ENCODE data around the gene TRDN. TPM values are rescaled to one million over a fixed set of nuclear protein-coding genes. Genes with fewer than 3 reads are reported as not detected.

The TRDN gene
- total and polyA plus RNA-seq, 4 experiments from 2014 or later: not detected

GRCh38 chr6:123224077-123224476, 412.7 kb downstream of the TRDN start:
- H3K36me3 Mint-ChIP-seq: no peaks in the 10 kb centered on the region
- no peak overlapping the region for H3K4me3 ChIP-seq (ENCODE audit: low read length in 2 of 2)
- H3K27me3 Mint-ChIP-seq: no peaks in the 10 kb centered on the region
- H3K27ac ChIP-seq (ENCODE audit: low read depth, low read length): no peak overlapping the region
- H3K4me1 ChIP-seq (ENCODE audit: insufficient read depth, low read length): no peaks in the 10 kb centered on the region
- intact Hi-C loops (cut with micrococcal nuclease): no loop called here
- DNase-seq: no peak
- POLR2A ChIA-PET (ENCODE audit: partially characterized antibody): no interaction called here
- peaks cover 0 to 12% (median 4%) of the 10 kb centered on the region in 8 donors for H3K9me3 Mint-ChIP-seq
- H3K4me3 Mint-ChIP-seq: no peak overlapping the region
- H3K9me3 ChIP-seq (ENCODE audit: control insufficient read depth in 1 of 2, low read length in 2 of 2): no peaks in the 10 kb centered on the region
- no peaks in the 10 kb centered on the region for H3K4me1 Mint-ChIP-seq
- no peak overlapping the region for H3K27ac Mint-ChIP-seq
- H3K27me3 ChIP-seq (ENCODE audit: insufficient read depth, low read length): no peaks in the 10 kb centered on the region
- no peaks in the 10 kb centered on the region for H3K36me3 ChIP-seq (ENCODE audit: insufficient read depth, low read length)
- CTCF ChIA-PET (ENCODE audit: partially characterized antibody): no interaction called here

GRCh38 chr6:123223461-123223860, 413.3 kb downstream of the TRDN start:
- H3K4me3 ChIP-seq (ENCODE audit: low read length in 2 of 2): no peak overlapping the region
- no peaks in the 10 kb centered on the region for H3K4me1 Mint-ChIP-seq
- H3K27ac ChIP-seq (ENCODE audit: low read depth, low read length): no peak overlapping the region
- POLR2A ChIA-PET (ENCODE audit: partially characterized antibody): no interaction called here
- H3K27me3 ChIP-seq (ENCODE audit: insufficient read depth, low read length): no peaks in the 10 kb centered on the region
- no peaks in the 10 kb centered on the region for H3K9me3 ChIP-seq (ENCODE audit: control insufficient read depth in 1 of 2, low read length in 2 of 2)
- H3K36me3 Mint-ChIP-seq: no peaks in the 10 kb centered on the region
- H3K27ac Mint-ChIP-seq: no peak overlapping the region
- no peak for DNase-seq
- H3K36me3 ChIP-seq (ENCODE audit: insufficient read depth, low read length): no peaks in the 10 kb centered on the region
- no peaks in the 10 kb centered on the region for H3K4me1 ChIP-seq (ENCODE audit: insufficient read depth, low read length)
- CTCF ChIA-PET (ENCODE audit: partially characterized antibody): no interaction called here
- no peaks in the 10 kb centered on the region for H3K27me3 Mint-ChIP-seq
- H3K4me3 Mint-ChIP-seq: no peak overlapping the region
- intact Hi-C loops (cut with micrococcal nuclease): no loop called here
- H3K9me3 Mint-ChIP-seq: peaks cover 0 to 12% (median 4%) of the 10 kb centered on the region in 8 donors

DNA sequence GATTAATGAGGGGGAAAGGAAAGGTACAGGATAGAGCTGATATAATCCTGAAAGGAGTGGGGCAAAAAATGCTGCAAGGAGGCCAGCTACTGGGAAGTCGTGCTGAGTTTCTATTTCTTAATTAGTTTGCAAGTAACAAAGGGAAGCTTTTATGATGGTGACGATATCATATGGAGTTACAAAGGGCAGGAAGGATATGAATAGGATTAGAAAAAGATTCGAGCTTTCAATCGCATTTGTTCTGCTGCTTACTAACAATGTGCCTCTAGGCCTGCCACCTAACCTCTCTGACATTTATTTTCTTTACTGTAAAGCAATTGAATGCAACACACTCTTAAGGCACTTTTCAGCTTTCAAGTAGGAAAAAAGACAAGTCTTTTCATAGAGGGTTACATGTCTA, 421.5 kb downstream of the TRDN start:
- no peaks in the 10 kb centered on the region for H3K36me3 ChIP-seq (ENCODE audit: insufficient read depth, low read length)
- no peaks in the 10 kb centered on the region for H3K4me1 Mint-ChIP-seq
- no peak overlapping the region for H3K27ac Mint-ChIP-seq
- ChIA-PET CTCF (ENCODE audit: partially characterized antibody) (no interaction called here), POLR2A (ENCODE audit: partially characterized antibody) (no interaction called here)
- H3K36me3 Mint-ChIP-seq: no peaks in the 10 kb centered on the region
- H3K27me3 Mint-ChIP-seq: no peaks in the 10 kb centered on the region
- no peak for DNase-seq
- H3K9me3 ChIP-seq (ENCODE audit: control insufficient read depth in 1 of 2, low read length in 2 of 2): peaks cover 0 to 4% of the 10 kb centered on the region in 2 donors
- H3K4me3 ChIP-seq (ENCODE audit: low read length in 2 of 2): no peak overlapping the region
- H3K4me1 ChIP-seq (ENCODE audit: insufficient read depth, low read length): no peaks in the 10 kb centered on the region
- no peak overlapping the region for H3K4me3 Mint-ChIP-seq
- no peaks in the 10 kb centered on the region for H3K27me3 ChIP-seq (ENCODE audit: insufficient read depth, low read length)
- intact Hi-C loops (cut with micrococcal nuclease): no loop called here
- peaks cover 0 to 10% (median 0%) of the 10 kb centered on the region in 8 donors for H3K9me3 Mint-ChIP-seq
- no peak overlapping the region for H3K27ac ChIP-seq (ENCODE audit: low read depth, low read length)

DNA sequence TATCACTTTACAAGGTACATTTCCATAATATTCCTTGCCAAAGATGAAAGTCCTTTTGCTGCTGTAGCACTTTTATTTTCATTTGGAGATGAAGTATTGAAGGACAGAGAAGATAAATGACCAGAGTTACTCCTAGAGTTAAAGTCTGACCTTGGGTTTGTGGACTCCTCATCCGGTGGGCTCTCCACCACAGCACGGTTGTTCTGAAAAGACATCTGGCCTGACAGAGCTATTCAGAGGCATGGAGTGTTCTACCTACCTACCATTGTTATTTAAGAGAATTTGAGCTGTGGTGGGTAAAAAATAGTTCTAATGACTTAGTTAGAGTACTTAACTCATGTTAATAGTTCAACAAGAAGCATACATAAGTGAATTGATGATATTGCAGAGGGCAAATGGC, 422.3 kb downstream of the TRDN start:
- peaks cover 0 to 9% (median 0%) of the 10 kb centered on the region in 8 donors for H3K9me3 Mint-ChIP-seq
- H3K27ac Mint-ChIP-seq: no peak overlapping the region
- Histone ChIP-seq H3K27ac (ENCODE audit: low read depth, low read length) (no peak overlapping the region), H3K27me3 (ENCODE audit: insufficient read depth, low read length) (no peaks in the 10 kb centered on the region), H3K36me3 (ENCODE audit: insufficient read depth, low read length) (no peaks in the 10 kb centered on the region), H3K4me3 (ENCODE audit: low read length in 2 of 2) (no peak overlapping the region), H3K9me3 (ENCODE audit: control insufficient read depth in 1 of 2, low read length in 2 of 2) (peaks cover 0 to 4% of the 10 kb centered on the region in 2 donors), H3K4me1 (ENCODE audit: insufficient read depth, low read length) (no peaks in the 10 kb centered on the region)
- H3K4me1 Mint-ChIP-seq: no peaks in the 10 kb centered on the region
- no peak overlapping the region for H3K4me3 Mint-ChIP-seq
- ChIA-PET POLR2A (ENCODE audit: partially characterized antibody) (no interaction called here), CTCF (ENCODE audit: partially characterized antibody) (interaction anchor here (0.5 kb wide), 1 partner anchor 94 kb away, joined by 3 read pairs; no protein-coding TSS in a partner anchor)
- intact Hi-C loops (cut with micrococcal nuclease): no loop called here
- no peaks in the 10 kb centered on the region for H3K36me3 Mint-ChIP-seq
- DNase-seq: no peak
- H3K27me3 Mint-ChIP-seq: no peaks in the 10 kb centered on the region

GRCh38 chr6:123213921-123214320, 422.8 kb downstream of the TRDN start:
- POLR2A ChIA-PET (ENCODE audit: partially characterized antibody): no interaction called here

GRCh38 chr6:123211777-123212545, 424.8 kb downstream of the TRDN start:
- no peaks in the 10 kb centered on the region for H3K27me3 ChIP-seq (ENCODE audit: insufficient read depth, low read length)
- no peak overlapping the region for H3K4me3 Mint-ChIP-seq
- H3K9me3 ChIP-seq (ENCODE audit: control insufficient read depth in 1 of 2, low read length in 2 of 2): peaks cover 0 to 4% of the 10 kb centered on the region in 2 donors
- H3K4me1 ChIP-seq (ENCODE audit: insufficient read depth, low read length): no peaks in the 10 kb centered on the region
- H3K36me3 ChIP-seq (ENCODE audit: insufficient read depth, low read length): no peaks in the 10 kb centered on the region
- H3K27ac ChIP-seq (ENCODE audit: low read depth, low read length): no peak overlapping the region
- ChIA-PET CTCF (ENCODE audit: partially characterized antibody) (no interaction called here), POLR2A (ENCODE audit: partially characterized antibody) (no interaction called here)
- no peaks in the 10 kb centered on the region for H3K4me1 Mint-ChIP-seq
- no peaks in the 10 kb centered on the region for H3K27me3 Mint-ChIP-seq
- no peak for DNase-seq
- no peaks in the 10 kb centered on the region for H3K36me3 Mint-ChIP-seq
- no peak overlapping the region for H3K4me3 ChIP-seq (ENCODE audit: low read length in 2 of 2)
- peaks cover 0 to 9% (median 0%) of the 10 kb centered on the region in 8 donors for H3K9me3 Mint-ChIP-seq
- no peak overlapping the region for H3K27ac Mint-ChIP-seq
- intact Hi-C loops (cut with micrococcal nuclease): no loop called here

More at GRCh38 chr6:123213921-123214320, 422.8 kb downstream of the TRDN start:
- H3K4me3 Mint-ChIP-seq: no peak overlapping the region
- CTCF ChIA-PET (ENCODE audit: partially characterized antibody): interaction anchor here (0.5 kb wide), 1 partner anchor 94 kb away, joined by 3 read pairs; no protein-coding TSS in a partner anchor
- no peak for DNase-seq
- no peaks in the 10 kb centered on the region for H3K4me1 Mint-ChIP-seq
- intact Hi-C loops (cut with micrococcal nuclease): no loop called here
- no peak overlapping the region for H3K27ac ChIP-seq (ENCODE audit: low read depth, low read length)
- peaks cover 0 to 4% of the 10 kb centered on the region in 2 donors for H3K9me3 ChIP-seq (ENCODE audit: control insufficient read depth in 1 of 2, low read length in 2 of 2)
- H3K27me3 Mint-ChIP-seq: no peaks in the 10 kb centered on the region
- no peaks in the 10 kb centered on the region for H3K4me1 ChIP-seq (ENCODE audit: insufficient read depth, low read length)
- H3K36me3 ChIP-seq (ENCODE audit: insufficient read depth, low read length): no peaks in the 10 kb centered on the region
- H3K4me3 ChIP-seq (ENCODE audit: low read length in 2 of 2): no peak overlapping the region
- H3K27me3 ChIP-seq (ENCODE audit: insufficient read depth, low read length): no peaks in the 10 kb centered on the region
- no peak overlapping the region for H3K27ac Mint-ChIP-seq
- H3K9me3 Mint-ChIP-seq: peaks cover 0 to 9% (median 0%) of the 10 kb centered on the region in 8 donors
- H3K36me3 Mint-ChIP-seq: no peaks in the 10 kb centered on the region

GRCh38 chr6:123210645-123211044, 426.1 kb downstream of the TRDN start:
- H3K27me3 Mint-ChIP-seq: no peaks in the 10 kb centered on the region
- no peak overlapping the region for H3K4me3 Mint-ChIP-seq
- ChIA-PET CTCF (ENCODE audit: partially characterized antibody) (interaction anchor here (1.5 kb wide), 1 partner anchor 60 kb away, joined by 3 read pairs; no protein-coding TSS in a partner anchor), POLR2A (ENCODE audit: partially characterized antibody) (no interaction called here)
- H3K36me3 Mint-ChIP-seq: no peaks in the 10 kb centered on the region
- no peak for DNase-seq
- Histone ChIP-seq H3K36me3 (ENCODE audit: insufficient read depth, low read length) (no peaks in the 10 kb centered on the region), H3K27me3 (ENCODE audit: insufficient read depth, low read length) (no peaks in the 10 kb centered on the region), H3K4me1 (ENCODE audit: insufficient read depth, low read length) (no peaks in the 10 kb centered on the region), H3K4me3 (ENCODE audit: low read length in 2 of 2) (no peak overlapping the region), H3K9me3 (ENCODE audit: control insufficient read depth in 1 of 2, low read length in 2 of 2) (peaks cover 0 to 4% of the 10 kb centered on the region in 2 donors), H3K27ac (ENCODE audit: low read depth, low read length) (no peak overlapping the region)
- intact Hi-C loops (cut with micrococcal nuclease): no loop called here
- no peak overlapping the region for H3K27ac Mint-ChIP-seq
- peaks cover 0 to 9% (median 0%) of the 10 kb centered on the region in 8 donors for H3K9me3 Mint-ChIP-seq
- no peaks in the 10 kb centered on the region for H3K4me1 Mint-ChIP-seq

Data from CD4-positive, alpha-beta memory T cell (primary cell).